Measurements from ENCODE around the gene CDC42EP1. TPM values are rescaled to one million over a fixed set of nuclear protein-coding genes. Genes with fewer than 3 reads are reported as not detected.

Gene CDC42EP1
- total and polyA plus RNA-seq, 2 donors (not counting 1 experiment from before 2014, with no cell fraction given) = 0.22 TPM; not detected in 1

DNA sequence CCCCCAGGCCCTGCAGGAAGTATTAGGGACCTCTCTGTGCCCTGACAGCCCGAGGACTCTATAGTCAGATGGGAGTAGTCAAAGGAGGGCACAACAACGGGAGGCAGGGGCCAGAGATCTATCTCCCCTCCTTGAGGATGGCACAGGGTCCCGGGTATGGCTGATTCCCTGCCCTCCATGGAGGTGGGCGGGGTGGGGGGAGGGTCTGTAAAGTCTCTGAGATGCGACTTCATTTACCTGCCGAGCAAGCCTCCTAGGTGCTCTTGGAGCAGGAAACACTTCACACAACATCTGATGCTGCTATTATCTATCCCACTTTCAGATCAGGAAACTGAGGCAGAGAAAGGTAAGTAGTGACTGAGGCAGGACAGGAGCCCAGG, 769 bp upstream of the CDC42EP1 start:
- no peak overlapping the region for H3K9ac ChIP-seq (ENCODE audit: low read length)
- no peak overlapping the region for H3K4me3 ChIP-seq (ENCODE audit: control extremely low read depth in 1 of 5, extremely low read depth in 1 of 5, insufficient read depth in 1 of 5, low read depth in 2 of 5, low read length in 4 of 5)
- ChIA-PET CTCF (interaction anchor here (3.6 kb wide), 1 partner anchor 7 kb away, joined by 30 read pairs; no protein-coding TSS in a partner anchor), POLR2A (interaction anchor here (0.6 kb wide), 1 partner anchor 73 kb away, joined by 7 read pairs; no protein-coding TSS in a partner anchor)
- Mint-ChIP-seq H3K9me3 (ENCODE audit: insufficient read depth) (no peaks in the 10 kb centered on the region), H3K27ac (no peak overlapping the region), H3K27me3 (peaks cover 52% of the 10 kb centered on the region), H3K4me3 (peak overlapping the region; percentile 65), H3K4me1 (peaks cover 16% of the 10 kb centered on the region)
- no peak overlapping the region for H3K27ac ChIP-seq (ENCODE audit: low read length in 2 of 2)
- H3K4me2 ChIP-seq (replicated peaks; ENCODE audit: low read depth, low read length, poor library complexity, severe bottlenecking) = no peak overlapping the region
- no peaks in the 10 kb centered on the region for H4K20me1 ChIP-seq (ENCODE audit: control insufficient read depth, insufficient read depth, low read length, poor library complexity, severe bottlenecking)
- H3K4me1 ChIP-seq (ENCODE audit: control insufficient read depth in 2 of 2, insufficient read depth in 2 of 2, low read length in 2 of 2) = peaks cover 17 to 19% of the 10 kb centered on the region in 2 donors
- ATAC-seq (ENCODE audit: low read depth) = no peak
- TF ChIP-seq EZH2 (IDR thresholded peaks at IDR 0.05; ENCODE audit: borderline replicate concordance, insufficient read depth, low read depth, low read length, poor library complexity, severe bottlenecking) = no peak
- TF ChIP-seq, protein P1, sequence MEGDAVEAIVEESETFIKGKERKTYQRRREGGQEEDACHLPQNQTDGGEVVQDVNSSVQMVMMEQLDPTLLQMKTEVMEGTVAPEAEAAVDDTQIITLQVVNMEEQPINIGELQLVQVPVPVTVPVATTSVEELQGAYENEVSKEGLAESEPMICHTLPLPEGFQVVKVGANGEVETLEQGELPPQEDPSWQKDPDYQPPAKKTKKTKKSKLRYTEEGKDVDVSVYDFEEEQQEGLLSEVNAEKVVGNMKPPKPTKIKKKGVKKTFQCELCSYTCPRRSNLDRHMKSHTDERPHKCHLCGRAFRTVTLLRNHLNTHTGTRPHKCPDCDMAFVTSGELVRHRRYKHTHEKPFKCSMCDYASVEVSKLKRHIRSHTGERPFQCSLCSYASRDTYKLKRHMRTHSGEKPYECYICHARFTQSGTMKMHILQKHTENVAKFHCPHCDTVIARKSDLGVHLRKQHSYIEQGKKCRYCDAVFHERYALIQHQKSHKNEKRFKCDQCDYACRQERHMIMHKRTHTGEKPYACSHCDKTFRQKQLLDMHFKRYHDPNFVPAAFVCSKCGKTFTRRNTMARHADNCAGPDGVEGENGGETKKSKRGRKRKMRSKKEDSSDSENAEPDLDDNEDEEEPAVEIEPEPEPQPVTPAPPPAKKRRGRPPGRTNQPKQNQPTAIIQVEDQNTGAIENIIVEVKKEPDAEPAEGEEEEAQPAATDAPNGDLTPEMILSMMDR (IDR thresholded peaks at IDR 0.05) = no peak
- H3K9me3 ChIP-seq (ENCODE audit: control extremely low read depth in 1 of 3, control insufficient read depth in 2 of 3, insufficient read depth in 1 of 3, low read length in 2 of 3) = peaks cover 0 to 16% (median 0%) of the 10 kb centered on the region in 3 donors
- H2AFZ ChIP-seq (ENCODE audit: insufficient read depth, low read depth, low read length, poor library complexity, severe bottlenecking) = no peak overlapping the region
- 92% methylated on average over 3 of the region's 6 CpGs for WGBS (ENCODE audit: insufficient coverage)
- DNase-seq = no peak
- peaks cover 0 to 70% (median 25%) of the 10 kb centered on the region in 4 experiments for H3K27me3 ChIP-seq (replicated peaks in 1 of 4; ENCODE audit: control extremely low read depth in 1 of 4, control insufficient read depth in 3 of 4, insufficient read depth in 4 of 4, low read length in 3 of 4)
- intact Hi-C loops (cut with micrococcal nuclease) = no loop called here
- H3K36me3 ChIP-seq (replicated peaks in 1 of 2; ENCODE audit: control extremely low read depth in 1 of 2, control insufficient read depth in 1 of 2, extremely low read depth in 1 of 2, insufficient read depth in 2 of 2, low read length in 1 of 2) = no peaks in the 10 kb centered on the region
- no peaks in the 10 kb centered on the region for H3K79me2 ChIP-seq (ENCODE audit: control insufficient read depth, insufficient read depth, low read length)

DNA sequence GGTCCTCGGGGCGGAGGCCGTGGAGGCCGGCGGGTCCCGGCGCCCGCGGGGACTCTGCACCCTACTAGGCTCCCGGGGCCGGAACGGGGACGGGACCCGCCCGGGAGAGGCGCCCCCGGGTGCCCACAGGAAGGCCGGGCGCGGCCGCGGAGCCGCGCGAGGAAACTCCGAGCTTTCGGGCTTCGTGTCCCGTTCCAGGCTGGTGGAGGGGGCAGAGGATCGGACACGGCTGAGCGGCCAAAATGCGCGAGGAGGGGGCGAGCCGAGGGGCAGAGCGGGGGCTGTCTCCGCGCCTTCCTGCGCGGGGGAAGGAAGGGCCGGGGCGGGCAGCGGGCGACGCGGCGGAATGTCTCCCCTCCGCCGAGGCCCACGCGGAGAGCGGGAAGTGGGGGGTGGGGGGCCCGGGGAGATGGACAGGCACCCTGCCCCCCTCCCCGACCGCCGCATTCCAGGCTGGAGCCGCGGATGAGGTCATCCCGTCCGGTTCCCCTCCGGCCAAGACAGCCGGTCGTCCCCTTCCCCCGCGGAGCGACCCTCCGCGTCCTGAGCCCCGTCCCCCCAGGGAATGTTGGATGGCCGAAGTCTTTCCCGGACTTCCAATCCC, 430 bp downstream of the CDC42EP1 start:
- Histone ChIP-seq H3K9me3 (ENCODE audit: control extremely low read depth in 1 of 3, control insufficient read depth in 2 of 3, insufficient read depth in 1 of 3, low read length in 2 of 3) (peaks cover 0 to 16% (median 0%) of the 10 kb centered on the region in 3 donors), H2AFZ (ENCODE audit: insufficient read depth, low read depth, low read length, poor library complexity, severe bottlenecking) (peak overlapping the region; percentile 60), H3K27me3 (replicated peaks in 1 of 4; ENCODE audit: control extremely low read depth in 1 of 4, control insufficient read depth in 3 of 4, insufficient read depth in 4 of 4, low read length in 3 of 4) (peaks cover 0 to 65% (median 25%) of the 10 kb centered on the region in 4 experiments), H3K4me1 (ENCODE audit: control insufficient read depth in 2 of 2, insufficient read depth in 2 of 2, low read length in 2 of 2) (peaks cover 20 to 24% of the 10 kb centered on the region in 2 donors), H3K79me2 (ENCODE audit: control insufficient read depth, insufficient read depth, low read length) (no peaks in the 10 kb centered on the region), H3K36me3 (replicated peaks in 1 of 2; ENCODE audit: control extremely low read depth in 1 of 2, control insufficient read depth in 1 of 2, extremely low read depth in 1 of 2, insufficient read depth in 2 of 2, low read length in 1 of 2) (no peaks in the 10 kb centered on the region), H3K27ac (ENCODE audit: low read length in 2 of 2) (no peak overlapping the region), H3K9ac (ENCODE audit: low read length) (peak overlapping the region; percentile 53), H4K20me1 (ENCODE audit: control insufficient read depth, insufficient read depth, low read length, poor library complexity, severe bottlenecking) (no peaks in the 10 kb centered on the region), H3K4me2 (replicated peaks; ENCODE audit: low read depth, low read length, poor library complexity, severe bottlenecking) (peak overlapping the region; percentile 91), H3K4me3 (ENCODE audit: control extremely low read depth in 1 of 5, extremely low read depth in 1 of 5, insufficient read depth in 1 of 5, low read depth in 2 of 5, low read length in 4 of 5) (peak overlapping the region in 4 of 5 experiments; percentile 17 to 65 (median 39))
- Mint-ChIP-seq H3K4me3 (peak overlapping the region; percentile 78), H3K9me3 (ENCODE audit: insufficient read depth) (no peaks in the 10 kb centered on the region), H3K27ac (no peak overlapping the region), H3K4me1 (peaks cover 20% of the 10 kb centered on the region), H3K27me3 (peaks cover 48% of the 10 kb centered on the region)
- DNase-seq (peak; percentile 45), ATAC-seq (ENCODE audit: low read depth) (peak; percentile 12)
- peak; percentile 52 for TF ChIP-seq EZH2 (IDR thresholded peaks at IDR 0.05; ENCODE audit: borderline replicate concordance, insufficient read depth, low read depth, low read length, poor library complexity, severe bottlenecking)
- TF ChIP-seq, protein P1 (IDR thresholded peaks at IDR 0.05) = no peak
- intact Hi-C loops (cut with micrococcal nuclease) = no loop called here
- ChIA-PET POLR2A (no interaction called here), CTCF (interaction anchor here (0.6 to 4.8 kb wide), 4 partner anchors 14 to 1050 kb away, joined by 3 to 69 read pairs (median 6); no protein-coding TSS in a partner anchor)
- 2% methylated on average over 67 of the region's 72 CpGs for WGBS (ENCODE audit: insufficient coverage)
